HK-2 (cell line): Measurements from ENCODE around the gene EPYC.

ENCODE experiments used
- DNase-seq: peaks from one replicate; pipeline ENCODE4 v3.0.0-alpha.2; 2018; ENCODE audit not compliant: unreplicated experiment

EPYC gene, protein sequence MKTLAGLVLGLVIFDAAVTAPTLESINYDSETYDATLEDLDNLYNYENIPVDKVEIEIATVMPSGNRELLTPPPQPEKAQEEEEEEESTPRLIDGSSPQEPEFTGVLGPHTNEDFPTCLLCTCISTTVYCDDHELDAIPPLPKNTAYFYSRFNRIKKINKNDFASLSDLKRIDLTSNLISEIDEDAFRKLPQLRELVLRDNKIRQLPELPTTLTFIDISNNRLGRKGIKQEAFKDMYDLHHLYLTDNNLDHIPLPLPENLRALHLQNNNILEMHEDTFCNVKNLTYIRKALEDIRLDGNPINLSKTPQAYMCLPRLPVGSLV

DNA sequence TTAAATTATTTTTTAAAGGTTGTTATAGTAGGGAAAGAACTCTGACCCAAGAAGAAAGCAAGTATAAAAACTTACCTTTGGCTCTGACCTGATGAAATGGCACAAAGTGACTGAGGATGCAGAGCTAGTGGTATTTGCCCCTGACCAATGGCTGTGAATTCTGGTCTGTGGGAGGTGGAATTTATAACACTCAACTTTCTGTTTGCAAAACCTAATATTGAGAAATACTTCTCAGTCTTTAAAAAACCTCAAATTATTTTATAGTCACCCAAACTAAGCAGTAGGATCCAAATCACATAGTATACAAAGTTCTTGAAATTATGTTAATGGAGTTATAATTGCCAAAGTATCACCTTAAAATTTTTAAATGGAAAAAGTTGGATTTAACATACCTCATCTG lies at the start of gene EPYC:
Gene EPYC, minus strand, starts transcription at position 101 of the 400 bp plus-strand sequence. CDS start 2,407 bp downstream, outside the sequence.
- no peak for DNase-seq

DNA sequence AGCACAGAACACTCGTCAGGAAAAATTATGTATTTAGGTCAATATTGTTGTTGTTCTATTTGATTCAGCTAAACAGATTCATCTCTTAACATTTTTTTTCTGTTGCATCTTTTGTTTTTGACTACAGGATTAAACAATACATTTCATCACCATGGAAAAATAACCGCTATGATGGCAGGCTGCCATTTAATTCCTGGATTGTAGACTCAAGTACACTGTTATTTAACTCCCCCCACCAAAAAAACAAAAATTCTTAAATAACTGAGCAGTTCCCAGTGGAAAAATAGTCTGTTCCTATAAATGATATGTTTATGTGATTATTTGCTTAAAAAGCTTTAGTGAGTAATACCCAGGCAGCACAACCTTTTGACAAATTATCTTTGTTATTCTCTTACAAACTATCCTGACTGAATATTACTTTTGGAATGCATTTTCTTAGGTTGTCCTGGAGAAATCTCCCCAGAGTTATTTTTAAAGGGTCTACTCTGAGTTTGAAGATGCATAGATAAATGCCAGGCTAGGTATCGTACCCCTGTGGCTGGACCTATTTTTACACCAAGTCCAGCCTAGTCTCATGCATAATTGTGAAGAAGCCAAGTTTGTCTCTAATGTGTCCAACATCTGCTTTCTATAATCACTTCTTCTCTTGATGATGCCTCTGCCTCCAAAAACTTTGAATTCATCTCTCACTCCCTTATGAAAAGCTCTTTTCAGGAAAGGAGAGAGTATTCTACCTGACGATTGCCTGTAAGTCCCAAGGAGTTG lies 49.4 kb upstream of the EPYC start:
- DNase-seq, result no peak

DNA sequence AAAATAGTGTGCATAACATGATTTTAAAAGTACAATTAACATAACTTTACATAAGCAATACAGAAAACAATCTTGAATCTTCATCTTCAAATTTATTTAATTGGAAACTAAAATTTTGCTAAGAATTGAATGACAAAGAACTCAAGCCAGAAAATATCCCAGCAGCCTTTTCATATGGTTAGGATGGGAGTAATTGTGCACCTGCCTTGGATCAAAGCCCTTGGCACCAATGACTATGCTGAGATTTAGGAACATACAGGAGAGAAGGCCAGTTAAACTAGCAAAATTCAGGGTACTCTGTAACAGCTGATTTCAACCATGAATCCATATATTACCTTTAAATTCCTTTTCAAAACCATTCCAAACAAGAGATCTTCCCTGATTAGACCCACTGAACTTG lies 47.3 kb upstream of the EPYC start:
- DNase-seq, result no peak

DNA sequence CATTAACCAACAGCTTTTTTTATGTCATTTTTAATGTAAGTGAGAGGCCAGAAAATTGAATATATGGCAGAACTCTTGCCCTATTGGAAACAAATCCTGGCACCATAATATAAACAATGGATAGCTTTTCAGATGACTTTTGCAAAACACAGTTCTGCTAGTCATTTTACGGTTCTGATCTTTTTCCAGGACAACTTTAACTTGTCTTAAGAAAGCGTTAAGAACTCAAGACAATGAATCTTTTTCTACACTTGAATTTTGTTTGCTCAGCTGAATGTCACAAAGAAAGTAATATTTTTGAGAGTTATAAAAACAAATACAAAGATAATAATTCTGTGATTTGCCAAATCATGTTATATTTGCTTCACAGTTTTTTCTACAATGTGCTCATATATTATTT lies 39.8 kb upstream of the EPYC start:
- DNase-seq, result no peak

DNA sequence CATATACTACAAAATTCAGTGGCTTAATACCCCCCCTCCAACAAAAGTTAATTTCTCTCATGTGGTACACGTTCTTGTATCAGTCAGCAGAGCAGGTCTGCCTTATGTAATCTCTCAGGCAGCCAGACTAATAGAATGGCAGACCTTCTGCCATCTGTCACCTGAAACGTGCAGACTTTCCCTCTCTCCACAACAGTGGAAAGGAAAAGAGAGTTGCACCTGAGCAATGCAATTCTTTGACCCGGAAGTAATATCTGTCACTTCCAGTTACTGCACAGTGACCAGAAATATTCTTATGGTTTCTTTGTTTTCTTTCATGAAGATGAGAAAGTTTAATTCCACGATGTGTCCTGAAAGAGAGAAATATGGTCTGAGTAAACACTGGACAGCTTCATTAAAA lies 38.6 kb upstream of the EPYC start:
- no peak for DNase-seq

DNA sequence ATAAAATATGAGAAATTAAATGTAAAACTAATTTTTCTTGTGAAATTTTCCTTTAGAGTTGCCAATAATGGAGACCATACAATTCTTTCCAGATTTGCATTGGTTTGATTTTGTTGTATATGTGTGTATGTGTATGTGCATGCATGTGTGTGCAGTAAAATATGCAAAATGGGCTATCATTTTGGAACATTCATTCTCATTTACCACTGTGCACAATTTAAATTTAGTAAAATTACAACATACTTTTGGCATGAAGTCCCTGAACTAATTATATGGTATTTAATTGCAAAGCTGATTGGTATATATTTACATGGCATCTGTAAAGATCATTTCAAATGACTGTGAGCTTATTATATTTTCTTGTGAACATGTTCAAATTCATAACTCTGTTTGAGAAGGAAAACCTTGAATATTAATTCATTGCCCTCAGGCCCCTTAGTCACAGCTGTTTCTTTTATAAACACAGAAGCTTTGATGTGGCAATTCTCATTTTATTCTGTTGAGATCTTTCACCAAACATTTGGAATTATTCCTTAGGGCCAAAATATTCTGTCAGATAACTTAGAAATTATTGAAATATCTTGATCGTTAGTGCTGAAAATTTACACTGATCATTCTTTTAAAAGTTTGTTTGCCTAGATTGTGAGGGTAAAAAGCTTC lies 35.5 kb upstream of the EPYC start:
- no peak for DNase-seq

DNA sequence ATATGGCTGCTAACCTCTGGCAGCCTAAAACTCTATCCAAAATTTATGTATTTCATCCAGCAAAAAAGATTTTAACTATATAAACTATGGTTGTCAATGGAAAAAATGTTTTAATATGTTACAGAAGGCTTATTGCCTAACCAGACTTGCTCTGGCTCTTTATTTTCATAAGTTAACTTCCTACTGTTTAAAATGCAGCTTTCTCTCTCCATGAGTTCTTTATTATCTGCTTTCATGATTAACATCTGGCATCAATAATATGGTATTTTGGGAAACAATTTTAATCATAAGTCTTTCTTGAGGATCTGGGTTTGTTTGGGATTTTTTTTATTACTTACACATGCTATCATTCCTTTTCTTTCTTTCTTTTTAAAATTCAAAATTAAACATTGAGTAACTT lies 32.5 kb upstream of the EPYC start:
- DNase-seq, result no peak

DNA sequence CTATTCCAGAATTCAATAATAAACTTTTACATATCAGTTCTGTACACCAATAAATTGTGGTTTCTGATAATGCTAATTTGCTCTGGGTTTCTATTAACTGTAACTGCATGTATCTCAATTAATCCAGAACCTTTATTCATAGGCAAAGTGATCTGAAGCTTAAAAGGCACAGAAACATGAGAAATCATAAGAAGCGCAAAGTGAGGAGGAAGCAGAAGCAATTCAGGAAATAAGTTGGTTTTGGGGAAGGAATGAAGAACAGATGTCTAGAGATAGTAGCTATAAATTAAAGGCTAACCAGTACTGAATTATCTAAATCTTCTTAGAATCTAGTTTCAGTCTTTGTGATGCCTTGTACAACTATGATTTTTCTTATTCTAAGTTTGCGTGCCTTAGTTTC lies 28.5 kb upstream of the EPYC start:
- no peak for DNase-seq

DNA sequence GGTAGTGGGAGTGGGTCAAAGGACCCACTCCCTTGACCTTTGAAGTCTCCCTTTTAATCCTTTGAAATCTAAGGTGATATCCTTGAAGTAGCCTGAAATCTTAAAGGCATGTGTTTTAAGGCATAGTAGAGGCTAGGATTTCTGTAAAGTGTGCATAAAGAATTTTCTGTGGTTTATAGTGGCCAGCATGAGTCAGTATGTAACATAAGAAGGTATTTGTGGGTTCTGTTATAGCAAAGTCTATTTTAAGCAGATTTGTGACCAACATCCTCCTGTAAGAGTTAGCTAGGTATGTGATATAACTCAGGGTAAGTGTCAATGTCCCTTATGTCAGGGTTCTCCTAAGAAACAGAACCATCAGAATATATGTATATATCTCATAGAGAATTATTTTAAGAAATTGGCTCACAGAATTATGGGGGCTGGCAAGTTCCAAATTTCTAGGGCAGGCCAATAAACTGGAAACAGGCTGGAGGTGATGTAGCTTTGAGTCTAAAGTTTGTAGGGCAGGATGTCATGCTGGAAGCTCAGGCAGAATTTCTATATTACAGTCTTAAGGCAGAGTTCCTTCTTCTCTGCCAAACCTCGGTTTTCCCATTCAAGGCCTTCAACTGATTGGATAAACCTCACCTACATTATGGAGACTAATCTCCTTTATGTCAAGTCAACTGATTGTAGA lies 18.7 kb upstream of the EPYC start:
- DNase-seq, result no peak

DNA sequence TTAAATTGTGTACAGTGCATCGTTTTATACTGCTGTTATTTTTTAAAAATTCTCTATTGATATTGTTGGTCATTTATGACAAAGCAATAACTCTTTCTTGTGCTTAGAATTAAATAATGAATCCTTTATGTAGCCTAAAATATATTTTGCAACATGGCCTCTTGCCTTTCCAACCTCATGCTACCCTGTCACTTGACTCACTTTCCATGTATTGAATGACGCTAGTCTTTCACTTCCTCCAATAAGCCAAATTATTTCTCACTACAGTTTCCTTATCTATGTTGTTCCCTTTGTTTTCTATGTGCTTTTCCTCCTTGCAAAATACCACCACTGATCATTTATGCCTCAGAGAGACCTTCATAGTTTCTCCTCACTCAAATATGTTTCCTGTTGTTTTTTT lies 16.3 kb upstream of the EPYC start:
- DNase-seq, result no peak

DNA sequence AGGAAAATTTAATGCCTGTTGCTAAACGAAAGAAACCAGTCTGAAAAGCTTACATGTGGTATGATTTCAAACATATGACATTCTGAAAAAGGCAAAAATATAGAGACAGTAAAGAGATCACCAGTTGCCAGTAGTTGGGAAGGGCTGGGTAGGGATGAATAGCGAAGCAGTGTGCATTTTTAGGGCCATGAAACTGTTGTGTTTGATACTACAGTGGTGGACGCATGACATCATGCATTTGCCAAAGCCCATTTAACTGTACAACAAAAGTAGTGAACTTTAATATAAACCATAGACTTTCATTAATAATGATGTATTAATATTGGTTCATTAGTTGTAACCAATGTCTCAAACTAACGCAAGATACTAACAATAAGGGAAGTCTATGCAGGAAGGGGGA lies 14.7 kb upstream of the EPYC start:
- no peak for DNase-seq

DNA sequence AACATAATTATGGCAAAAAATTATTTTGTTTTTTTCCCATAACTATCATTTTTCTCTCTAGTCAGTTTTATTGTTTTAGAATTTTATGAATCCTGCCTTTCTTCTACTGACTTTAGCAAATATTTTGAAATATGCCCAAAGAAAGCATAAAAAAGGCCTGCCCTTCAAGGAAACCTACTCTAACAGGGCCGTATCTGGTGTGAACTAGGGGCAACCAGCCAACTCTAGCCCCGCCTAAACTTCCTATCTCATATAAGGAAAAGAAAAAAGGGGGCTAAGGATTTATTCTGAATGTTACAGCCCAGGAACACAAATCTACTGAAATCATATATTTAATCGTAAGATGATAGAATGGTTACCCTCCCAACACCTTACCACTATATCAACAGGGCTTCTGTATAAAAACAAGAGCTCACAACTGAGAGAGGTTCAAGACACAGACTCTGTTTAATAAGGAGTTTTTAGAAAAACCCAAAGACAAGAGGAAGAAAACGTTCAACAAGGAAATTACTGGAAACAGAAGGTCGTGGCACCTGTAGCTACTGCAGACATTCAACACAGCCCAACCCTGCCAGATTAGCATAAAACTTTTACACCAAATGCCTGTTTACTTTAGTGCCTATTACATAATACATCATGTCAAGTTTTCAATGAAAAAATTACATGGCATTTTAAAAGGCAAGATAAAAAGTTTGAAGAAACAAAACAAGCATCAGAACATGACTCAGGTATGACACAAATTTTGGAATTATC lies 12.9 kb upstream of the EPYC start:
- DNase-seq, result no peak

DNA sequence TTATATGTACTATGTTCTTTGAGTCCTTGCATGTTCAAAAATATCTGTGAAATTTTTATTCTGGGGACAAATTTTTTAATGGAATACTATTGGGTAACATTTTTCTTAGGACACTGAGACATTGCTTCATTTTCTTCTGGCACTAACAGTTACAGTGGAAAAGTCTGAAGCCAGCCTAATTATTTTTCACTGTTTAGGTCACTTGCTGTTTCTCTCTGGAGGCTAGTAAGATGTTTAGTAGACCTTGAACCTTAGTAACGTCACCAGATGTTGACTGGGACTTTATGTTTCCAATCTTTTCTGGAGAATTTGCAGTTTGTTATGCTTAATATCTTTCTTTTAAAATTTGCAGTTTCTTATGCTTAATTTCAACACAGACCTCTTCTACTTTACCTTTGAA lies 12.3 kb upstream of the EPYC start:
- DNase-seq, result no peak

DNA sequence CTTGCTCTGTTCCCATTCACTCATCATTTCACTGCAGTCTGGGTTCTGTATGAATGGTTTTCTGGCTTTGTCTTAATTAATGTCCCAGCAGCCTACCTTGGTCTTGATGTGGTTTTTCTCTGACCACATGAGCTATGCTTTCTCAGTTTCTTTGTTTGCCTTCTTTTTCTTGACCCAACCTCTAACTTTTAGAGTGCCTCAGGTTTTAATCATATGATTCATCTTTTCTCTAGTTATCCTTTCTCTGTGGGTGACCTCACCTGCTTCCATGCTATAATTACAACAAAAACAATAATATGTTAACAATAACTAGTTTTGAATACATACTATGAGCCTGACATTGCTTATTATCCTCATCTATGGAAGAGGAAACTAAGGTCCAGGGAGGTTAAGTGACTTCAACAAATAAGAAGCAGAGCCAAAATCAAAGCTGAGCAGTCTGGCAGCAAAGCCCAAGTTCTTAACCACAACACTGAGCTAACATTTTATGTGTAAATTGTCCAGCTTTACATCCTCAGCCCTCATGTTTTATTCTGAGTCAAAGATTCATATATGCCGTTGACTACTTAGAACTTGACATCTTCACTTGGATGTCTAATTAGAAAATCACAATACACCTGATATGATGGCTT lies 4.7 kb upstream of the EPYC start:
- no peak for DNase-seq

DNA sequence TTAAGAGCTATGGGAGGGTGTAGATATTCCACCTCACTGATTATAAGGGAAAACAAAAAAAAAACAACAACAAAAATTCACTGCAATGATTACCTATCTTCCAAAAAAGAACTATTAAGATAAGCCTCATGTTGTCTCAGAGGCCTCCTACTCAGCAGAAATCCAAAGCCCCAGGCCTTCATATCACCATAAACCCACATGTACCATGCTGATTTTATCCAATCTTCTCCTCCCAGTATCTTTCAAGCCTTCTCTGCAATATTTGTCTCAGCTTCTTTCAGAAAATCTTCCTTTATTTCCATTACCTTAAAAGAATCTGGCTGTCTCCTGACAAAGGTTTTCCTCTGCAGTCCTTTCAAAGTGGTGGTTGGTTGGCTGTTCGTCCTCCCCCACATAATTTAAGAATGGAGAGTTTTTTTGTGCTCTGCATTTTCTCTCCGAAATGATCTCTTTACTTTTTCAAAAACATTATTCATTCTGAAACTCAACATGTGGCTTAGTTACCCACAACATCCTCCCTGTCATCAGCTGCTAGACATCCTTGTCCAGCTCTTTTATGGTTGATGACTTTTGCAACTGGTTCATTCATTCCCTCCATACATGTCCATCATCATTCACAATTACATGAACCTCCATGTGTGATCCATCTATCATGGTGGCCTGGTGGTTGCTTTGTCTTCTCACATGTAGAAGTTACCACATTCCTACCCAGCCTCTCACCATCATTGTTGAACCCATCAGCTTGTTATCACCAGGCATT lies 2.9 kb upstream of the EPYC start:
- DNase-seq, result no peak

DNA sequence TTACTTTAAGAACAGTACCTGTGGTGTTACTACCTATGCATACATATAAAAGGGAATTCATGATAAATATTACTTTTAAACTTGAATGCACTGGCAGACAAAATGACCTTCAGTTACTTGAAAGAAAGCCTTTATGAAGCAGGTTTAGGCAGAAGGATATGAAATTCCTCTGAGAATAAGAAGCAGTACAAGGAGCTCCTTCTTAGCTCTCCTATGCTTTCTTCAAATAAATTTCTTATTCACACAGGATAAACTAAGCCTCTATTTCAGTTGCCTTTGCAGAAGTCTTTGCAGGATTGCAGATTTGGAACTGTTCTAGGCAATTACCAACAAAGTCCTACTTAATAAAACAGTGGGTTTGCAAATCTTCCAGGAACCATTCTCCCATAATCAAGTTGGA lies 1.0 kb downstream of the EPYC start:
- DNase-seq, result no peak

DNA sequence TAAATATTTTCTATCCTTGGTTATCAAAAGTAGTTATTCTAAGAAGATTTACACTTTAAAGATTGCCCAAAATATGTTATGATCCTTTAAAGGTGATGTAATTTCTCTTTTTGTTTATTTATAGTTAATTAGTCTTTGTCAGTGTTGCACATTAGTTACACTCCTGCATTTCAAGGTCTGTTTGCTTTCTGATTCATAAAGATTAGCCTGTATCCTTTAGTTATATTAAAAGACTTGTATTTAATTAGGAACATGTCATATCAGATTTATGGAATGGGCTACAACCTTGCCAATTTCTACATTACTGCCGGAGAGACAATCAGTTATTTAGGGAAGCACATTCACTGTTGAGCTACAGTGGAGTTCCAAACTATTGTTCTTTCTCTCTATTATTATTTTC lies 3.5 kb downstream of the EPYC start:
- no peak for DNase-seq

DNA sequence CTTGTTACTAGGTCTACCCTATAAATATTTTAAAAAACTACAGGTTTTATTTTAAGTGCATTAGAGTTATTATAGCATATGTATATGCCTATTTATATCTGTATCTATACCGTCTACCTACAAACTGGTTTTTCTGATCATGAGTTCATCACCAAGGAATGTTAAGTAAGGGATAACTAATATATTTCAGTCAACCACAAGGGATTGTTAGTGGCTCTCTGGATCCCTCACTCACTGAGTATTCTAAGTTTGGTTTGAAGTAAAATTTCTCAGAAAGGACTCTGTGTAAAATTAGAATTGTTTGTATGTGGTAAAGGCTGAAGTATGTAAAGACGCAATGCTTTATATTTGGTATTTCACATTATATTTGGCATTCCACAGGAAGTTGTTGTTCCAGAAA lies 4.8 kb downstream of the EPYC start:
- DNase-seq, result no peak

DNA sequence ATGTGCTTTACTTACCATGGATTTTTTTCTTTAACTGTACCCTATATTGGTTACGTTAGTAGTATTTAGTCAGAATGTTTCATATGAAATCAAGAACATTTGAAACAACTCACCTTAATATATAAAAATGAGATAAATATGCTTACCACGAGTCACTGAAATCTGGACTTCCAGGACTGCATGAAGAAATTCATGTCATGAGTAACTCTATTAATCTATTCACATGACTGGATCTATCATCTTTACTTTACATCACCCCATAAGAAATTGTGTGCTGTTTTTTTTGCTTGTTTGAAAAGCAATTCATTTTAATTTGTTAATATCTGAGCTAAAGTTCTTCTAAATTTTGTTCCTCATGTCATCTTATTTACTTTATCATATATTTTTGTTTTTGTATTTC lies 5.2 kb downstream of the EPYC start:
- DNase-seq, result no peak

DNA sequence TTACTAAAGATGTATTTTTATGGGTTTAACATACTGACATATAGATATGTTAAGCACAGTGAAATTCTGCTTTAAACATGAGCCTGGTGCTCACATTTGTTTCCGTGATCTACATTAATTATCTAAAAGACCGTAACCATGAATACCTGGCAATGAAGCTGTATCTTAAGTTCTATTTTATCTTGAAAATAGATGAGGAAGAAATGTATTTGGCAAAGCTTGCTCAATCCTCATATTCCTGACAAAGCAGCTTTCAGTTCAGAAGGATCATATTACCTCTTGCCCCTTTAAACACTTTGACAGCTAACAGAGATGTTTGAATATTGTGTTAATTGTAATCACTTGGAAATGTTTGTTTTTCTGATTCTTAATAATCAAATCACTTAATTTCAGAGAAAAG lies 9.8 kb downstream of the EPYC start:
- no peak for DNase-seq
